GM13976 (cell line): ENCODE results near the gene KDM6B.

Experiments used
- DNase-seq: peaks from one replicate; pipeline ENCODE4 v3.0.0; 2012; ENCODE audit warnings: low spot score
- CTCF ChIP-seq: IDR thresholded peaks from 2 replicates; pipeline ENCODE4 v1.5.1; 2012; ENCODE audit warnings: borderline replicate concordance, mild to moderate bottlenecking; ENCODE audit not compliant: insufficient read depth; ENCODE audit errors: extremely low read depth, missing control alignments, control extremely low read depth
- in situ Hi-C: fragments of 300-500 bp; cut with MboI; formaldehyde crosslinking; loops from one replicate; pipeline ENCODE4 v1.12.0; 2022; ENCODE audit warnings: low sequenced_read_pairs, mixed read lengths, inconsistent platforms; ENCODE audit not compliant: unreplicated experiment

KDM6B gene

GRCh38 chr17:7867881-7868329 lies 33.9 kb downstream of the KDM6B start:
- in situ Hi-C loops: no loop called here
- TF ChIP-seq CTCF: no peak
- no peak for DNase-seq

- in situ Hi-C loops: no loop called here
- no peak for TF ChIP-seq CTCF
- no peak for DNase-seq
Measured at GRCh38 chr17:7873051-7873450, 39.0 kb downstream of the KDM6B start.

- no peak for TF ChIP-seq CTCF
- DNase-seq: no peak
- in situ Hi-C loops: no loop called here
Measured at GRCh38 chr17:7875804-7876370, 41.9 kb downstream of the KDM6B start.

- in situ Hi-C loops: no loop called here
- no peak for TF ChIP-seq CTCF
- no peak for DNase-seq
Measured at GRCh38 chr17:7878234-7878633, 44.2 kb downstream of the KDM6B start.

GRCh38 chr17:7880076-7880868 lies 46.3 kb downstream of the KDM6B start:
- in situ Hi-C loops: no loop called here
- no peak for TF ChIP-seq CTCF

GRCh38 chr17:7881276-7882054 lies 47.4 kb downstream of the KDM6B start:
- in situ Hi-C loops: no loop called here
- no peak for TF ChIP-seq CTCF
- no peak for DNase-seq

More at GRCh38 chr17:7880076-7880868, 46.3 kb downstream of the KDM6B start:
- DNase-seq: no peak
